Ovary (tissue), 3 donors: Measurements from ENCODE around the gene PDS5B.

ENCODE experiments used
- CTCF ChIP-seq, 3 donors: fragments of 450-650 bp in 2 of 3; fragments of 200-600 bp in 1 of 3; IDR thresholded peaks; one replicate each; pipeline versions ENCODE4 v1.5.1 to v1.8.0; 2016 to 2022; ENCODE audit warnings: antibody characterized with exemption in 3 of 3, mild to moderate bottlenecking in 1 of 3
- EP300 ChIP-seq: sonication (generic); formaldehyde crosslinking; IDR thresholded peaks from one replicate; pipeline ENCODE4 v1.6.1; 2017; ENCODE audit warnings: antibody characterized with exemption
- POLR2A ChIP-seq: fragments of 450-650 bp; IDR thresholded peaks from one replicate; pipeline ENCODE4 v1.6.1; 2017; ENCODE audit warnings: antibody characterized with exemption, mild to moderate bottlenecking, moderate library complexity
- donor health status: DM: no; HTN: no; CAD: no.

DNA sequence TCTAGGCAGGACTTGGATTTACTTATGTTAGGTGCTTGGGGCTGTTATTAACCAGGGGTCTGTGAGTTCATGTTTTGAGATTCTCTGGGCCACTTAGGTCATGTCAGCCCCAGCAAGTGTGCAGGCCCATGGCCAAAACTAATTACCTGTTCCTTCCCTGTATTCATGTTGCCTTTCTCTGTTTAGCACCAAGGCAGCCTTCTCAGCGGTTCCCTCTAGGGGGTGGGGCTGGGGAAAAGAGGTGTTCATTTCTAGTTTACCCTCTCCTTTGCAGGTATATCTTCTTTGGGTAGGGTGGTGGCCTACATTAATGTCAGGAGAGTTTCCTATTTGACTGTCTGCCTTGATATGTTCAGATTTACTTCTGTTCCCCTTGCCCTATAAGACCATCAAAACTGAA lies 61.7 kb downstream of the PDS5B start:
- no peak for TF ChIP-seq CTCF (IDR thresholded peaks at IDR 0.05)
- TF ChIP-seq EP300, result no peak
- TF ChIP-seq POLR2A, result no peak
